Endothelial cell of hepatic sinusoid (primary cell): ENCODE results near the gene SHC2.

ENCODE experiments used
- in situ Hi-C: cut with HindIII; loops from 2 replicates; pipeline ENCODE4 v1.10.0; 2017; ENCODE audit warnings: low sequenced_read_pairs

The SHC2 gene

DNA sequence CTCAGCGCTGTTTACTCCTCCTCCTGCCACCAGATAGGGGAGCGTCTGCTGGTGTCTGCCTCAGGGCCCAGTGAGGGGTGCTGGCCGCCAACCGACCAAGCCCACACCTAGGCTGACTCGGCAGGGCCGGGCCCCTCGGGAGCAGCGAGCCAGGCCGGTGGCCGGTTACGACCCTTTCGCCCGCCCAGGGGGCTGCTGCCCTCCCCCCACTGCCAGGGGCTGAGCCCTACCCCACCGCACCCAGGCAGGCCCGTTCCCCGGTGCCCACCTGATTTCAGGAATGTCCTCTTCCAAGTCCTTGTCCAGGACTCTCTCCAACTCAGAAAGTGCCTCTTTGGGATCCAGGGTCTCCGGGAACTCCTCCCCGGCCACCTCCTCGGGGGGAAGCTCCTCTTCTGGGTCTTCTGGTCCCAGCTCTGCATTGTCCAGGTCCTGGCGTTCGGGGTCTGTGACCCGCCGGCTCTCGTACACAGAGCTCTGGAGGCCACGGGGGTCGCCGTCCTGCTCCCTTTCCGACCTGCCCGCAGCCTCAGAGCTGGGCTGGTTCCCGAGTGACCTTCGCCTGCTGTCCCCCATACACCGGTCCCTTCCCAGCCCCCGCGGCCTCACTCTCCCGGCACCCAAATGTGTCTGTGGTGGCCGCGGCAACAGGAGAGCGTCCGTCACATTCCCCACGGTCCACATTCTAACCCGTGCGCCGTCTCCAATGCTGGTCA, 85.3 kb downstream of the SHC2 start:
- in situ Hi-C loops: no loop called here

DNA sequence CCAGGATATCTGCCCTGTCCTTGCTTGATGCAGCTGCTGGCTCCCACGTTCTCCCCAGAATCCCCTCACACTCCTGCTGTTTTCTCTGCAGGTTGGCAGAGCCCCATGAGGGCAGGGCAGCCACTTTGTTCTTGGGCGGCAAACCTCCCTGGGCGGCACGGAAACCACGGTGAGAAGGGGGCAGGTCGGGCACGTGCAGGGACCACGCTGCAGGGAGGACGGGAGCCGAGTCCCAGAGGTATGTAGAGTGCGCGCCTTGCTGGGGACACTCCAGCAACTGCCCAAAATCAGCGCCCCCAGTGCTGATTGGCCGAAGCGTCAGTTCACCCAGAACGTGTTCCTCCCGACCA, 86.0 kb downstream of the SHC2 start:
- in situ Hi-C loops: no loop called here

DNA sequence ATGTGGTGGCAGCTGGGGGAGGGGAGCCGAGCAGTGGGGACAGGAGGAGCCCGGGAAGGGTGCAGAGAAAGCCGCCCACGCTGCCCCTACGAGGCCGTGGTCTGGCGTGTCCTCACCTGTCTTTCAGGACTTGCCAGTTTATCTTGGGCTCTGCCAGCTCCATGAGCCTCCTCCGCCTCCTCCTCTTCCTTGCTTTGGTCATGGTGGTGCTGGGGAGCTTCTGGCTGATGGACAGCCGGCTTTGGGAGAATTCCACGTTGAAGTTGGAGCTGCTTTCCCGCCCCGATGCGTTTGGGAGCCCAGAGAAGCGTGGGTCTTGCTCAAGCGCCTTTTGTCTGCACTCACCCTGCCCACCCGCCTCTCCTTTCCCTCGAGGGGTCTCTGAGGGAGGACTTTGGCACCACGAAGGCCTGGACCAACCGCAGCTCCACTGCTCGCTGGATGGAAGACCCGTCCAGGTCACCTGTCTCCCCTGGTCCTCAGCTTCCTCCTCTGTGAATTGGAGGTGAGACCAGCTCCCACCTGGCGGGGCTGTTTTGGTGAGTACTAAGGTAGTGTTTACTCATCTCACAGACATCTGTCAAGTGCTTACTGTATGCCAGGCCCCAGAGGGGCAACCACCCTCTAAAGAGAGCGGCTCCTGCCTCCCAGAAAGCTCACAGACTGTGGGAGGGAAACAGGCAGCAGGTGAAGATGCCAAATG, 86.5 kb downstream of the SHC2 start:
- in situ Hi-C loops: no loop called here

- in situ Hi-C loops: no loop called here
These were observed 87.2 kb downstream of the SHC2 start for GRCh38 chr19:373391-374182.

DNA sequence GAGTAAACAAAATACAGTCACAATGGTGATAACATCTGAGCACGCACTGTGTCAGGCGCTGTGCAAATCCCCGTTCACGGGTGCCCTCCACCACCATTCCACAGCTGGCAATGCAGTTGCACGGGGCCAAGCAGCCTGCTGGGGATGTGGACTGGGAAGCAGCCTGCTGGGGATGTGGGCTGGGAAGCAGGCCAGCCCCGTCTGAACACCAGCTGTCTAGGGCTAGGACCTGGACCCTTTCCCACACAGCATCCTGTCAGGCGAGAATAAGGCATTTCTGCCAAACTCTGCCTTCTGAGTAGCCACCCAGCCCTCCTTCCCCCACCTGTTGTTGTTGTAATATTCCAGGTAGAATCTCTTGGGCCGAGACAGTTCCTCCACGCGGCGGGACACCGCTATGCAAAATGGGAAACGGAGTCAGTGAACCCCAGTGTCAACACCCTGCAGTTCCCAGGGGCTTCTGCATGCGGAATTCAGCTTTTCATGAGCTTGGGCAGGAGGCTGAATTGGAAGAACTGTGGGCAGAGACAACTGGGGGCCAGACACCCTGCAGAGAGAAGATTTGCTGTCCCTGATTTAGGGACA, 88.4 kb downstream of the SHC2 start:
- in situ Hi-C loops: no loop called here

DNA sequence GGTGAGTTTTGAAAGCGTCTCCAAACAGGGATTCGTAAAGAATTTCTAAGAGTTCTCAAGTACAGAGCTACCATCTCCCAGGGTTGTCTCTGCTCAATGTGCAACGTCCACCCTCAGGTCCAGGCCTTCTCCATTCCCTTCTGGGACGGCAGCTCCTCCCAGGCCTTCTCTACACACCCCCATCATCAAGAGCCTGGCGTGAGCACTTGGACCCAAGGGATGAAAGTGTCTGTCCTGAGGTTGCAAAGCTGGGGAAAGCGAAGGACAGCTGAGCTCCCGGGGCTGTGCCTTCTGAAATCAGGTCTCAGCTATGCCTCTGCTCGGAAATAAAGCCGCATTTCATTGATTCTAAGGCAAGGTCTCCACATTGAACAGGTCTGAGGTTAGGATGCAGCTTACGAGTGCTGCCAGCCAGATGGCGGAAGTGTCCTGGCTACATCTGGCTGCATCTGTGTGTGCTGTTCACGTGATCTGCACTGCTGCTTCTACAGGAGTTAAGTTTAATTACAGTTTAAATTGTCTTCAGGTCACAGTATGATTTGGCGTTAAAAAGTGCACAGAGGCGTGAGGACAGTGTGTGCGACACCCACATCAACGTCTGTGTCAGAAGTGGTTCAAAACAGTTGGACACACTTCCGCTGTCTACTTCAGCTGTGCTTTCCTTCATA, 89.2 kb downstream of the SHC2 start:
- in situ Hi-C loops: no loop called here

- in situ Hi-C loops: no loop called here
These were observed 90.0 kb downstream of the SHC2 start for GRCh38 chr19:370641-371330.

DNA sequence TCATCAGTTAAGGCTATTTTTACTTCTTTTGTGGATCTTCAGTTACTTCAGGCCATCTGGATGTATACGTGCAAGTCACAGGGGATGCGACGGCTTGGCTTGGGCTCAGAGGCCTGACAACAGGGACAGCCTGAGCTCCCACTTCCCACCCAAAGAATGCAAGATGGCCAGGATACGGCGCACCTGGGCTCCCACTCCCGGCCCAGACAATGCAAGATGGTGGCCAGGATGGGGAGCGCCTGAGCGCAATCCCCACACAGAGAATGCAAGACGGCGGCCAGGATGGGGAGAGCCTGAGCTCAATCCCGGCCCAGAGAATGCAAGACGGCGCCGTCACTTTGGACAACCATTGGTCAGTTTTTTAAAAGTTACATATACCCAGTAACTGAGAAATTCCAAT, 91.0 kb downstream of the SHC2 start:
- in situ Hi-C loops: no loop called here

GRCh38 chr19:369256-369655, 91.6 kb downstream of the SHC2 start:
- in situ Hi-C loops: no loop called here

- in situ Hi-C loops: no loop called here
These were observed 92.2 kb downstream of the SHC2 start for GRCh38 chr19:368630-369024.

GRCh38 chr19:367963-368629, 92.7 kb downstream of the SHC2 start:
- in situ Hi-C loops: no loop called here

DNA sequence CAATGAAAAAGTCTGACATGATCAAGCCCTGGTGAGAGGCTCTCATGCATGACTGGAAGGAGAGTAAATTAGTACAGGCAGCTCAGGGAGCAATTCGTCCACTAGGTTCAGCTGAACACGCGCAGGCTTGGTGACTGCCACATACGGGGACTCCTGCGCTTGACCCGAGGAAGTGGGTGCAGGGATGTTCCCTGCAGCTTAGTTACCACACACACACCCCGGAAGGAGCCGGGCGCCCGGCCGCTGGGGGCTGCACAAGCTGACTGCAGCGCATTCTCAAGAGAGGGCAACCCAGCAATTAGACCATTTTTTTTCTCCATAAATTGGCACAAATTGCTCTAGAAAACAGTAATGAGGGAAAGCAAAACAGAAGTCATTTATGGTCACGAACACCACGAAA, 93.3 kb downstream of the SHC2 start:
- in situ Hi-C loops: no loop called here

GRCh38 chr19:366951-367350, 93.9 kb downstream of the SHC2 start:
- in situ Hi-C loops: no loop called here
